A673 (cell line): Measurements from ENCODE around the gene STARD5.

Experiments
- EZH2 ChIP-seq: fragments of 200-600 bp; sonication (generic); IDR thresholded peaks from 2 replicates; pipeline ENCODE4 v1.6.1; 2017; ENCODE audit warnings: borderline replicate concordance, low read depth, mild to moderate bottlenecking, mixed read lengths, antibody characterized with exemption, low read length; ENCODE audit not compliant: poor library complexity, severe bottlenecking
- TF ChIP-seq, protein P1 (sequence below): fragments of 300-800, 200-600 bp; sonication (generic); conservative IDR thresholded peaks from 2 replicates; pipeline ENCODE4 v1.5.1; 2017; ENCODE audit warnings: low read depth, mild to moderate bottlenecking, antibody characterized with exemption, low read length, moderate library complexity, mixed read lengths

DNA sequence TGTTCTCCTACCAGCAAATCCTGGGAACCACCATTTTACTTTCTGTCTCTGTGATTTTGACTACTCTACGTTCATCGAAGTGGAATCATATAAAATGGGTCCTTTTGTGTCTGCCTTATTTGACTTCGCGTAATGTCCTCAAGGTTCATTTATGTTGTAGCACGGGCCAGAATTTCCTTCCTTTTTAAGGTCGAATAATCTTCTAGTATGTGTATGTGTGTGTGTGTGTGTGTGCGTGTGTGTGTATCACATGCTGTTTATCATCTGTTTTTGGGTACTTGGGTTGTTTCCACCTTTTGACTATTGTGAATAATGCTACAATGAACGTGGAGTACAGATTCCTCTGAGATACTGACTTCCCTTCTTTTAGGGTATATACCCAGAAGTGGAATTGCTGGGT is 35.3 kb downstream of the STARD5 start:
- TF ChIP-seq, protein P1, sequence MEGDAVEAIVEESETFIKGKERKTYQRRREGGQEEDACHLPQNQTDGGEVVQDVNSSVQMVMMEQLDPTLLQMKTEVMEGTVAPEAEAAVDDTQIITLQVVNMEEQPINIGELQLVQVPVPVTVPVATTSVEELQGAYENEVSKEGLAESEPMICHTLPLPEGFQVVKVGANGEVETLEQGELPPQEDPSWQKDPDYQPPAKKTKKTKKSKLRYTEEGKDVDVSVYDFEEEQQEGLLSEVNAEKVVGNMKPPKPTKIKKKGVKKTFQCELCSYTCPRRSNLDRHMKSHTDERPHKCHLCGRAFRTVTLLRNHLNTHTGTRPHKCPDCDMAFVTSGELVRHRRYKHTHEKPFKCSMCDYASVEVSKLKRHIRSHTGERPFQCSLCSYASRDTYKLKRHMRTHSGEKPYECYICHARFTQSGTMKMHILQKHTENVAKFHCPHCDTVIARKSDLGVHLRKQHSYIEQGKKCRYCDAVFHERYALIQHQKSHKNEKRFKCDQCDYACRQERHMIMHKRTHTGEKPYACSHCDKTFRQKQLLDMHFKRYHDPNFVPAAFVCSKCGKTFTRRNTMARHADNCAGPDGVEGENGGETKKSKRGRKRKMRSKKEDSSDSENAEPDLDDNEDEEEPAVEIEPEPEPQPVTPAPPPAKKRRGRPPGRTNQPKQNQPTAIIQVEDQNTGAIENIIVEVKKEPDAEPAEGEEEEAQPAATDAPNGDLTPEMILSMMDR, result no peak
- TF ChIP-seq EZH2, result no peak
